ENCODE results near the gene CCDC141. TPM values are rescaled to one million over a fixed set of nuclear protein-coding genes. Genes with fewer than 3 reads are reported as not detected.
A peak's percentile ranks its signal among the peaks of the same experiment; 100 is the strongest.
"Not testable (repeated sequence)": the region's sequence is repeated elsewhere in the genome, so short reads cannot be mapped to it uniquely, and the experiment has no call there.

The CCDC141 gene
- total RNA-seq, 1 experiment from 2014 or later: not detected

DNA sequence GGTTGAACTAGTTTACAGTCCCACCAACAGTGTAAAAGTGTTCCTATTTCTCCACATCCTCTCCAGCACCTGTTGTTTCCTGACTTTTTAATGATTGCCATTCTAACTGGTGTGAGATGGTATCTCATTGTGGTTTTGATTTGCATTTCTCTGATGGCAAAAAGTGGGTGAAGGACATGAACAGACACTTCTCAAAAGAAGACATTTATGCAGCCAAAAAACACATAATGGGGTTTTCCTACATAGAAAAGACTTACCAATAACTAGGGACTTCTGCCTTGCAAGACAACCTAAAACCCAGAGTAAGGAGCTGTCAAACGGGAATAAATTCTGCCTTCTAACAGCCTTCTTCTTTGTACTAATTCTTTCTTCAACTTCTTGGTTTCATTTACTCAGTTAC lies 4.3 kb downstream of the CCDC141 start:
- not testable (repeated sequence) for DNase-seq (ENCODE audit: low read depth)

DNA sequence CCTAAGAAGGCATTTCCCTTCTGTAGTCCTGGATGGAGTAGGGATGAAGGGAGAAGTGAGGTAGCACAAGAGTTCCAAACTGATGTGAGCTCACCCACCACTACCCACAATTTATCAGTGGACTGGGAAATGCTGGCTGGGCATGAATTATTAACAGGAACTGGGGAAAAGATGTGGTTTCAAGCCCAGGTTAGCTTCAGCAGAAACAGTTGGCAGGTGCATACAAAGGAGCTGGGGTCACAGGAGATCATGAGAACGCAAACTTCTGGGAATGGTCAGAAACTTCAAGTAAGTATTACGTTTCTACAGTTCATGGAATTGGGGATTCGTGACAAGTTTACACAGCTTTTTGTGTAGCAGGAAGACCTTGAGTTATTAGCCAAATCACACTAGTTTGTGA lies 5.4 kb downstream of the CCDC141 start:
- no peak for DNase-seq (ENCODE audit: low read depth)

DNA sequence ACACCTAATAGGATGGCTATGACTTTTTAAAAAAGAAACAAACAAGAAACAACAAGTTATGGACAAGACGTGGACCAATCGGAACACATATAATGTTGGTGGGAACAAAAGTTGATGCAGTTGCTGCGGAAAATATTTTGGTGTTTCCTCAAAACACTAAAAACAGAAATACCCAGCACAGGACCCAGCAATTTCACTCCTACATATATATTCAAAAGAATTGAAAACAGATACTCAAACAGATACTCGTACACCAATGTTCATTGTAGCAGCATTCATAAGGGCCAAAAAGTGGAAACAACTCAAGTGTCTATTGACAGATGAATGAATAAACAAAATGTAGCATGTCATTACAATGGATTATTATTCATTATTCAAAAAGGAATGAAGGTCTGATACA lies 12.1 kb downstream of the CCDC141 start:
- DNase-seq (ENCODE audit: low read depth): no peak

DNA sequence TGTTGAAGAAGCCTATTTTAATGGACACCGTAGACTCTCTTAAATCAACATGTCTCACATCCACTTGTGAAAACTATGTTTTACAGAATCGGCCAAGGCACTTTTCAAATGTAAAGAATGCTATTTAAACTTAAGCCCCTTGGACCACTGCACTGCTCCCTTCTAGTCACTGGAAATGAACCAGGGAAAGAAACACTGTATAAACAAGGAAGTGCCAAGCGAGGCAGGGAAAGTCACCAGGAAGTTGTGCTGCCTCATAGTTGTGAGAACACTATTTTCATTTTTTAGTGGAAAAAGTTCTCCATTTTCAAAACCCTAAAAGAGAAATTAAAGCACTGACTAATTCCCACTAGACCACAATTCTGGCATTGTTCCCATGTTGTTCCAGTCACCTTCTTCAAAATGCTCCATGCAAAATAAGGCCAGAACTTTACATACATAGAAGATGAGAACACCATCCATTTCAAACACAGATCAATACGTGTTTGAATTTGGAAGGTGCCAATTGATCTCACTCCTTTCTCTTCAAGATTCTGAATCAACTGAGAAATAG lies 13.5 kb downstream of the CCDC141 start:
- peak; percentile 8 for DNase-seq (ENCODE audit: low read depth)

DNA sequence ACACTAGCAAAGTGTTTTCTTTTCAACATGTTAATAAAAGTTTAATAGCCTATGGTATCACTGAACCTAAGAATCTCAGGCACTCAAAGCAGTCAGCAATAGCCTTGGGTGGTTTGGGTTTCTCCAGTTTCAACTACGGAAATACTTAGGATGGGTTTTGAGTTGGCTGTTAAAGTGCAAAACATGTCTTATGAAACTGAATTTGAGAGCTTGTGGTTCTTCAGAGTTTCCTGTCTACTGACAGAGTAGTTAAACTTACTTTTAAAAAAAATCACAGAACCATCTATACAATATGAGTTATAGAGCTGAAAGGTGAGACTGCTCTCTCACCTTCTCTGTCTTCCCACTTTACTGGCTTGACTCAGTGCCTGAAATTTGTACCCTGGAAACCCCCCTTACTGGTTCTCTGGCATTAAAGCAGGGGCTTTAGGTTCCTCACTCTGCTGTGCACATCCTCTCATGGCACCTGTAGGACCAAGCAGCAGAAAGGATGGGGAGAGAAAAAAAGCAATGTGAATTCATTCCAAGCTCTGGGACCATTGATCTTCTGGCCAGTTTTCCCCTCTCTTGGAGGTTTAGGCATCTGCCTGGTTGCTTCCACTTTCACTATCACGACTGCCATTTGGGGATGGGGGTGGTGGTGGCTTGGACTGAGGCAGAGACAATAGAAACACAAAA lies 18.1 kb downstream of the CCDC141 start:
- peak; percentile 50 for DNase-seq (ENCODE audit: low read depth)

DNA sequence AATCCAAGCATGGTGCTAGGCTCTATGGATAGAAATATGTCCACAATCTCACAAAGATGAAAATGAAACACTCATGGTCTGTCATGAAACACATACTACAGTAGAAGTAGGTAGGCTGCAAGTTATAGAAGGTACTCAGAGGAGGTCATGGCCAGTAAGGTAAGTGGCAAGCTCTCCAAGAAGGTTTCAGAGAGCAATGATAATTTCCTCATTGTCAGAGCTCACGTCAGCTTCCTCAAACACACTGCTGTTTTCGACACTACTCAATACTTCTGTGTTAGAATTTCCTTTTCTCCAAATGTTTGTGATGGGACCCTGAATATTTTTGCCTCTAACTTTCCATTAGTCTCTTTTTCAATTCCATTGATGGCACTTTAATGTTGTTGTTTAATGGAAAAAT lies 25.5 kb downstream of the CCDC141 start:
- no peak for DNase-seq (ENCODE audit: low read depth)

DNA sequence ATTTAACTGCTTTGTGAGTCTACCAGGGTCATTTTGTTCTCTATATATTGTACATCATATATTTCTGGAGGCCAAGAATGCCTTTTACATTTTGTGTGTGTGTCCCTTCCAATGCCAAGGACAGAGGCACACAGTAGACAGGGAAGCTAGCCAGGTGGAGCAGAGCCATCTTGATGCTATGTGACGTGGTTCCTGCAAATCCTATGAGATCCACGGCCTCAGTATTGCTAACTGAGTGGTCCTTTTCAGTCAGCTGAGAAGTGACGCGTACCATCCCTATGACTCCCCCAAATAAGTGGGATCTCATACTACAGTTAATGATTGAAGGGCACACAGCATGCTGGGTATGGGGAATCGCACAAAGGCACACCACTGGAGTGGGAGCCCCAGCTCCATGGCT lies 27.3 kb downstream of the CCDC141 start:
- DNase-seq (ENCODE audit: low read depth): no peak

DNA sequence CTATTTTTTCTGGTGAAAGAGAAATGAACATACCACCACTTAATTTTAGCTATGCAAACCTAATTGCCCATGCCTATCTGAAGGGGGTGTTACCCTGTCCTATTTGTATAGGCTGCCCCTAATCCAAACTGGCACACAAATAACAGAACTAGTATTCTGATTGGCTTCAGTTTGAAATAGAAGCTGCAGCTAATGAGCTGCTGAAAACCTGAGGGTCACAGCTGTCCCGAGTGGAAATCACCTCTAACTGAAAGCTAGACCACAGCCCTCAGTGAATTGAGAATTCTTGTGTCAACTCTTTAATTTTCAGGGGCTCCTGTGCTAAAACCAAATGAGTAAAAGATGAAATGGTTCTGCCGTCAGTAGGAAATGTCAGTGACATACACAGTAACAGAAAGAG lies 28.7 kb downstream of the CCDC141 start:
- DNase-seq (ENCODE audit: low read depth): no peak

DNA sequence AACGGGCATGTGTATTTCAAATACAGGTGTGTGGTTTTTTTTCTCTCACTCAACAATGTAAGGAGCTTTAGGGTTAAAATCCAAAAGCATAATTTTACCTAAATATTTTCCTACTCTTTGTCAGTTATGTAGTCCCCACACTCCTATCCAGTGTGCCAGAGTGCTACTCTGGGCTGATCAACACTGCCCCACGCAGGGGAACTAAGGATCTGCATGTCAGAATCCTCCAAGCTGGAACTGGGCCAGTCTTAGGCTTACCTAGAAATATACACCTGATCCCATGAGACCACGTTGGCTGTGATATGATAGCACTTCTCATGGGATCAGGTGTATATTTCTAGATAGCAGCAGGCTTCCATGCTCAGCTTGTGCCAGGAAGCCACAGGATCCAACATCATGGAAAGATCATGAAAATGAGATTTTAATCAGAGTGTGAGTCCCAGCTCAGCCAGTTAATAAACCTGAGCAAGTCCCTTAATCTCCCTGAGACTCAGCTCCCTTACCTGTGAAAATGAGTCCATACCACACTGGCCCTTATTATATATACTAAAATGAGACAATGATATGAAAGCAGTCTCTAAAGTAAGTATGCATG lies 29.7 kb downstream of the CCDC141 start:
- DNase-seq (ENCODE audit: low read depth): peak; percentile 32

DNA sequence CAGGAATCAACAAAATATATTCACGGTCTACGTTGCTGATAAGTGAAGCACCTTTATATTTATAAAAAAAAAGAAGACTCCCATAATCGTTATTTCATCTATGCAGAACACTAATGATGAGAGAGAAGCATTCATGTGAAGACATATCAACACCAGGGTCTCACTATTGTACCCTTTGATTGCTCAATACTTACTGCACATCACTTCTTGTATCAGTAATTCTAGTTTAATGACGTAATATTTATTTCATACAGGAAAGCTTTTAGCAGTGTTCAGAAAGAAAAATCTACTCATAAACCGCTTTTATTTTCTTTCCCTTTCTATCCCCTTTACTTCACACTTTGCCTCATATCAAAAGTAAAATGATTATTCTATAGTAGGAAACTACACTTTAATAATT lies 30.7 kb downstream of the CCDC141 start:
- DNase-seq (ENCODE audit: low read depth): no peak

DNA sequence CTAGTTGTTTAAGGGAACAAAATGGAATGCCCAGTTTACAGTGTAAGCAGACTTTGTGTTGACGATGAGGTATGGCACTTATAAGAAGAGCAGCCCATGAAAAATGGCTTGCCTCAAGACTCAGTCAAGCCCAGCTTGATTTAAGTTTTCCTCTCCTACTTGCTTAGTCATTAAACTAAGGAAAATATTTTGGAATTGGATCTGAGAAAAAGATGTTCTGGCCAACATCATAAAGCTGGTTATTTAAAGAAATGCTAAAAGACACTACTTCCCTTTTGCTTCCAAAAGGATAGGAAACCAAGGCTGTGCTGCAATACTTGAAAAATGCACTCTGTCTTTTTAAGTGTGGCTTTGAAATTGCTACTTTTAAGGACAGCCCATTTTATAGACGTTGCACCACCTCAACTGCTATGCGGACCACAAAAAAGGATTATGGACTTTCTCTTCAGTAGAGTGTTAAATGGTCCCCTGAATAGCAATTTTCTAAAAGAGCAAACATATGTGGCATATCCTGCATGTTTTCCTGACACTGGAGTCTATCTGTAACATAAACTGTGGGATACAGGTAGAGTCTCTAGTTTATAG lies 32.1 kb downstream of the CCDC141 start:
- no peak for DNase-seq (ENCODE audit: low read depth)

DNA sequence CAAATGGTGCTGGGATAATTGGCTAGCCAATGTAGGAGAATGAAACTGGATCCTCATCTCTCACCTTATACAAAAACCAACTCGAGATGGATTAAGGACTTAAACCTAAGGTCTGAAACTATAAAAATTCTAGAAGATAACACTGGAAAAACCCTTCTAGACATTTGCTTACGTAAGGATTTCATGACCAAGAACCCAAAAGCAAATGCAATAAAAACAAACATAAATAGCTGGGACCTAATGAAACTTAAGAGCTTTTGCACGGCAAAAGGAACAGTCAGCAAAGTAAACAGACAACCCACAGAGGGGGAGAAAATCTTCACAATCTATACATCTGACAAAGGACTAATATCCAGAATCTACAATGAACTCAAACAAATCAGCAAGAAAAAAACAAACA lies 35.7 kb downstream of the CCDC141 start:
- DNase-seq (ENCODE audit: low read depth): not testable (repeated sequence)

DNA sequence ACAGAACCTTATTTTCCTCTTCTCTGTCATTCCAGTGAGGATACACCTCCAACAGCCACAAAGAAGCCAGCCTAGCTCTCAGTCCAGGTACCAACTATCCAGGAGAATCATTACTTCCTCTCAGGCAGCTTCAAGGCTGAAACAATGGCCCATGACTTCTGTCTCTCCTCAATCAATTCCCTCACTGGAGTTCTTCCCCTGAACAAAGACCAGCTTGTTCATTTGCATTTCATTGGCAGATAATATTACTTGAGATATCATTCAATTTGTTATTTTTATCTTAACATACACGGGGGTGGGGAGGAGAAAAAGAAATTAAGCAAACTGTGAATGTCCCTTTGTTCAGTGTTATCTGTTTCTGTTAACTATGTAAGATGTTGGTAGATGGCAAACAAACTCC lies 44.0 kb downstream of the CCDC141 start:
- no peak for DNase-seq (ENCODE audit: low read depth)

DNA sequence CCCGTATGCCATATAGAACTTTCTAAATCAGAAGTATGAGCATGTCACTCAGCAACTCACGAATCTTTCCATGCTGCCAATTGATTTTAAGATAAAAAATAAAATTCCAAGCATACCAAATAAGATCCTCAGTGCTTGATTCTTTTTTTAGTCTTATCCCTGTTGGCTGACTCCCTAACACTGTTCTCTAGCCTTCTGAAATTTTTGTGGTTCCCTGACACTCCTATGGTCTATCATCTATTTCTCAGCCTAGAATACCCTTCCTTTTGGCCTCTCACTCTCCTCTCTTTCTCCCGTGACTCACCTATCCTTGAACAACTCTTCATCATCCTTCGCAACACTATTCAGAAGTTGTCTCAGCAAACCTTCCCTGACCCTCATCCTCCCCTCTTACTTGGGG lies 50.5 kb downstream of the CCDC141 start:
- no peak for DNase-seq (ENCODE audit: low read depth)

DNA sequence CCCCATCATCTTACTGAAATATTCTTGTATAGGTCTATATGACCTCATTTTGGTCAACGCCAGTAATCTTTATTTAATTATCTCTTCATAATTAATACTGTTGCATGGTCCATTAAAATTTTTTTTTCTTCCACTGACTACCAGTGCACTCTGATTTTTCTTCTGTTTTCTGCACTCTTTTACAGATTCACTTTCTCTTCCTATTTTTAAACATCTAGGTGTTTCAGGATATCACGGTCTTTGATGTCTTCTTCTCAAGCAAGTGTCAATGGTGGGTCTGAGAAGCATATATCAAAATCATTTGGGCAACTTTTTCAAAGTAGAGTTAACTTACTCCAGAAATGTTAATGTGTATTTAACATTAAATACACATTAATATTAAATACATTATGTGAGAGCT lies 51.4 kb downstream of the CCDC141 start:
- DNase-seq (ENCODE audit: low read depth): no peak

DNA sequence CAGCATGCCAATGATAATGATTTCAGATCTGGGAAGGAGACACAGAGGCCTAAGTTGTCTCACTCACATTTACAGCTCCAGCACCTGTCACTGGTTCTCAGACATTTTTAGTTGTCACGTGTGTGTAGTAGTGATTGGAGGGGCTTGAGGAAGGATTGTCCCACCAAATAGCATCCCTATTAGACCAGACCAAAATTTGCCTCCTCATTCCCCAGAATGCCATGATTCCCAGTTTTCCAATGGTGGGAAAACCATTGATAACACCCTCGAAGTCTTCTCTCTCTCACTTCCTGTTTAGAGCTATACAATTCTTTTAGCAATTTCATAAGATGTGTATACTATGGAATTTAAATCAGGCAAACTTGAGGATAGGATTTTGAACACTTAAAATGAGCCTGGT lies 52.5 kb downstream of the CCDC141 start:
- no peak for DNase-seq (ENCODE audit: low read depth)

DNA sequence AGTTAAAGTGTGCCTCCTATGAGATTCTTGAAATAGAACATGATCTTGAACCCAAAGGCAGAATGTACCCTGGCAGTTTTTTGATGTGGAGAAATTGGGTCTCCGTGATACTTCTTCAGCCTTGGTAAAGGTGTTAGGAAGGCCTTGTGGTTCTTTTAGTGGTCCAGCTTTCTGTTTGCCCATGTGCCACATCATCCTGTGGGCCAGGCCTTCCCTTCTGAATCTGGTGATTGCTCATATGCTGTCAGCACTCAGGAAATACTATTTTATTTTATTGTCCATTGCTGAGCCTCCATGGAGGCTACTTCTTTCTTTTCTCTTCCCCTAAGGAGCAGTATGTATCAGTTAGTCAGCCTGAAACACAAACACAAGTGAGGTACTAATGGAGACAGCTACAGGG lies 52.9 kb downstream of the CCDC141 start:
- no peak for DNase-seq (ENCODE audit: low read depth)

DNA sequence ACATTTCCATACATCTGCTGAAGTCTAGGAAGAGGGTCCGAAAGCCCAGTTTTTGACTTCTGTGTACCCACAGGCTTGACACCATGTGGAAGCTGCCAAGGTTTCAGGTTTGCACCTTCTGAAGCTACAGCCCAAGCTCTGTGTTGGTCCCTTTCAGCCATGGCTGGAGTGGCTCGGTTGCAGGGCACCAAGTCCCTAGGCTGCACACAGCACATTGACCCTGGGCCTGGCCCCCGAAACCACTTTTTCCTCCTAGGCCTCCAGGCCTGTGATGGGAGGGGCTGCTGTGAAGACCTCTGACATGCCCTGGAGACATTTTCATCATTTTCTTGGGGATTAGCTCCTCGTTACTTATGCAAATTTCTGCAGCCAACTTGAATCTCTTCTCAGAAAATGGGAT lies 55.7 kb downstream of the CCDC141 start:
- DNase-seq (ENCODE audit: low read depth): no peak

DNA sequence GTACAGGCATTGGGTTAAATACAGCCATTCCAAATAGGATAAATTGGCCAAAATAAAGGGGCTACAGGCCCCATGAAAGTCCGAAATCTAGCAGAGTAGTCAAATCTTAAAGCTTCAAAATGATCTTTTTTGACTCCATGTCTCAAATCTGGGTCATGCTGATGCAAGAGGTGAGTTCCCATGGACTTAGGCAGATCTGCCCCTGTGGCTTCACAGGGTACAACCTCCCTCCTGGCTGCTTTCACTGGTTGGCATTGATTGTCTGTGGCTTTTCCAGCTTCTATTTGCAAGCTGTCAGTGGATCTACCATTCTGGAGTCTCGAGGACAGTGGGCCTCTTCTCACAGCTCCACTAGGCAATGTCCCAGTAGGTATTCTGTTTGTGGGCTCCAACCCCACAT lies 56.1 kb downstream of the CCDC141 start:
- DNase-seq (ENCODE audit: low read depth): no peak

DNA sequence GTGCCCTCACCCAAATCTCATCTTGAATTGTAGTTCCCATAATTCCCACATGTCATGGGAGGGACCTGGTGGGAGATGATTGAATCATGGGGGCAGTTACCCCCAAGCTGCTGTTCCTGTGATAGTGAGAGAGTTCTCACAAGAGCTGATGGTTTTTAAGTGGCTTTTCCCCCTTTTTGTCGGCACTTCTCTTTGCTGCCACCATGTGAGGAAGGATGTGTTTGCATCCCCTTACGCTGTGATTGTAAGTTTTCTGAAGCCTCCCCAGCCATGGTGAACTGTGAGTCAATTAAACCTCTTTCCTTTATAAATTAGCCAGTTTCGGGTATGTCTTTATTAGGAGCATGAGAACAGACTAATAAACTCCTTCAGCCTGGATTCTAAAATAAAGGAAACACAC lies 57.2 kb downstream of the CCDC141 start:
- peak; percentile 14 for DNase-seq (ENCODE audit: low read depth)

DNA sequence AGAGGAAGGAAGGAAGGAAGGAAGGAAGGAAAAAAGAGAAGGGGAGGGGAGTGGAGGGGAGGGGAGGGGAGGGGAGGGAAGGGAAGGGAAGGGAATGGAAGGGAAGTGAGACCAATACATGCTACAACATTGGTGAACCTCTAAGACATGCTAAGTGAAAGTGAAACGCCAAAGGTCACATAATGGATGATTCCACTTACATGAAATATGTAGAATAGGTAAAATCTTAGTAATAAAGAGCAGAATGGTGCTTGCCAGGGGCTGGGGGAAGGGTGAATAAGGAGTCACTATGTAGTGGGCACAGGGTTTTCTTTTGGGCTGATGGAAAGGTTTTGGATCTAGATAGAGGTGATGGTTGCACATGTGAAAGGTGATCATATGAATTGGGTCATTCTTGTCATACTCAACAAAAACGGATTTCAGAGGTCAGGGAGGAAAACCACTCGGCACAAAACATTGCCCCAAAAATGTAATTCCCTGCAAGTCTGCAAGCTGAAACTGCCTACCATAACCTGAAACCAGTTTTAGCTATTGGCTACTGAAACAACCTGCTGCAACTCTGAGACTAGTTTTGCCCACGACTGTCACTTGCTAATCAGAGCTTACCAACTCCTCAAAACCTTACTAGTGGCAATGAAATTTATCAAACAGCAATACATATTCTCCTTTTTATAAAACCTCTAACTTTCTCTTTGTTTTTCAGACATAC lies 59.2 kb downstream of the CCDC141 start:
- DNase-seq (ENCODE audit: low read depth): no peak

DNA sequence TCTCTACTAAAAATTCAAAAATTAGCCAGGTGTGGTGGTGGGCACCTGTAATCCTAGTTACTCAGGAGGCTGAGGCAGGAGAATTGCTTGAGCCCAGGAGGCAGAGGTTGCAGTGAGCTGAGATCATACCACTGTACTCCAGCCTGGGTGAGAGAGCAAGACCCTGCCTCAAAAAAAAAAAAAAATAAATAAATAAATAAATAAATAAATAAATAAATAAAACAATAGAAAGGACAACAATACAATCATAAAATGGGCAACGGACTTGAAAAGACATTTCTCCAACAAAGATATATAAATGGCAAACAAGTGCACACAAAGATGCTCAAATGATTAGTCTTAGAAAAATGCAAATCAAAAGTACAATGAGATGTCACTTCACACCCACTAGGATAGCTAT lies 60.5 kb downstream of the CCDC141 start:
- DNase-seq (ENCODE audit: low read depth): not testable (repeated sequence)

Data from HT1080 (cell line).